BJ (cell line): Measurements from ENCODE around the gene PHKG2. TPM values are rescaled to one million over a fixed set of nuclear protein-coding genes. Genes with fewer than 3 reads are reported as not detected.

Source experiments
- CTCF ChIA-PET: fragments of 350-600 bp; formaldehyde crosslinking; extraction: SDS; loops from one replicate; lab custom pipeline; 2021; ENCODE audit warnings: antibody characterized with exemption, inconsistent platforms; lab: Yijun Ruan, JAX
- POLR2A ChIA-PET: fragments of 300-600 bp; sonication (Branson Sonifier 250); formaldehyde crosslinking; extraction: SDS; loops from one replicate; lab custom pipeline; 2021; ENCODE audit warnings: antibody characterized with exemption; lab: Charles Lee
- DNase-seq: peaks from one replicate; pipeline ENCODE4 v3.0.0-alpha.2; 2011; ENCODE audit warnings: low read depth
- H3K27me3 ChIP-seq: 2 replicates; pipeline ENCODE4 v1.6.0; 2011; ENCODE audit warnings: low read length; ENCODE audit not compliant: control insufficient read depth, insufficient read depth
- H3K36me3 ChIP-seq: 2 replicates; pipeline ENCODE4 v1.5.1; 2011; ENCODE audit warnings: low read length; ENCODE audit not compliant: control insufficient read depth, insufficient read depth
- H3K4me3 ChIP-seq: 2 replicates; pipeline ENCODE4 v1.5.1; 2011; ENCODE audit warnings: low read depth, mild to moderate bottlenecking, control low read depth, low read length
- polyA minus RNA-seq: library from RNA; depleted of rRNA, polyadenylated mRNA; stranded (reverse); fragments of >200 nt; gene quantifications from 2 replicates; pipeline ENCODE4 v1.2.3, GENCODE V29; 2011; rRNA and poly(A)+ RNA removed
- polyA plus RNA-seq: library from polyadenylated mRNA; depleted of rRNA; stranded (reverse); fragments of >200 nt; gene quantifications from 2 replicates; pipeline ENCODE4 v1.2.3, GENCODE V29; 2011; rRNA removed
- TF ChIP-seq, protein P1 (sequence below): IDR thresholded peaks from 2 replicates; pipeline ENCODE4 v1.5.1; 2011; ENCODE audit warnings: low read depth, mild to moderate bottlenecking, control low read depth, inconsistent platforms, low read length, moderate library complexity; ENCODE audit not compliant: insufficient read depth

The PHKG2 gene, protein sequence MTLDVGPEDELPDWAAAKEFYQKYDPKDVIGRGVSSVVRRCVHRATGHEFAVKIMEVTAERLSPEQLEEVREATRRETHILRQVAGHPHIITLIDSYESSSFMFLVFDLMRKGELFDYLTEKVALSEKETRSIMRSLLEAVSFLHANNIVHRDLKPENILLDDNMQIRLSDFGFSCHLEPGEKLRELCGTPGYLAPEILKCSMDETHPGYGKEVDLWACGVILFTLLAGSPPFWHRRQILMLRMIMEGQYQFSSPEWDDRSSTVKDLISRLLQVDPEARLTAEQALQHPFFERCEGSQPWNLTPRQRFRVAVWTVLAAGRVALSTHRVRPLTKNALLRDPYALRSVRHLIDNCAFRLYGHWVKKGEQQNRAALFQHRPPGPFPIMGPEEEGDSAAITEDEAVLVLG
- polyA plus RNA-seq (24.9 and 32.4 TPM in 2 replicates), polyA minus RNA-seq (12.2 and 20.6 TPM in 2 replicates)

DNA sequence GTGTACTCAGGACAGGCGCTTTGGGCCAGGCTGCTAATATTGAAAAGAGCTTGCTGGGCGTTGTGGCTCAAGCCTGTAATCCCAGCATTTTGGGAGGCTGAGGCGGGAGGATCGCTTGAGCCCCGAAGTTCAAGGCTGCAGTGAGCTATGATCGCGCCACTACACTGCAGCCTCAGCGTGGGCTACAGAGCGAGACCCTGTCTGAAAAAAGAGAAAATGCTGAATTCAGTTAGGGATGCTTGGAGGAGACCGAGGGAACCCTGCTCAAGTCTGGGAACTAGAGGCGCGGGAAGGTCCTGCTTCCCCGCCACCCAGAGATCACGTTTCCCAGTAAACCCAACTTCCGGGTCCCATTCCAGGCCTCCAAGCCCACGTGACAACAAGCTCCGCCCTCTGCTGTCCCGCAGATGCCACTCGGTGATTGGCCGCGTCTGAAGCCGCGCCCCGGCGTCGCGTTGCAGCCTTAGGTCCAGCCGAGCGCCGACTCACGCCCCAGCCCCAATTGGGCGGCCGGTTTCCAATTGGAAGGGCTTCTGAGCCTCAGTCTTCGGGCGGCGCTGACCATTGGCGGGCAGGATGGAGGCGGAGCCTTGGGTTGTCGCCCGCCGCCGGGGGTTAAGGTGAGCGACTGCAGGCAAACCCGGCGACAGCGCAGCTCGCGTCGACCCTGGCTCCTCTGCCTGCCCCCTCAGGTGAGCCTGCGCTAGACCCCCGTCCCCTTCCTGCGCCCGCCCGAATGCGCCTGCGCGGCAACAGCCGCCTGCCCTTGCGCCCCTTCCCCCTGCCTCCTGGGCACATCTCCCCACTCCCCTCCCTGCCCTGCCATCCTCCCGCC is at the start of gene PHKG2:
TSS of gene PHKG2 (plus strand) at position 627 of the 835 bp plus-strand sequence. CDS start 396 bp downstream, outside the sequence.
- TF ChIP-seq, protein P1, sequence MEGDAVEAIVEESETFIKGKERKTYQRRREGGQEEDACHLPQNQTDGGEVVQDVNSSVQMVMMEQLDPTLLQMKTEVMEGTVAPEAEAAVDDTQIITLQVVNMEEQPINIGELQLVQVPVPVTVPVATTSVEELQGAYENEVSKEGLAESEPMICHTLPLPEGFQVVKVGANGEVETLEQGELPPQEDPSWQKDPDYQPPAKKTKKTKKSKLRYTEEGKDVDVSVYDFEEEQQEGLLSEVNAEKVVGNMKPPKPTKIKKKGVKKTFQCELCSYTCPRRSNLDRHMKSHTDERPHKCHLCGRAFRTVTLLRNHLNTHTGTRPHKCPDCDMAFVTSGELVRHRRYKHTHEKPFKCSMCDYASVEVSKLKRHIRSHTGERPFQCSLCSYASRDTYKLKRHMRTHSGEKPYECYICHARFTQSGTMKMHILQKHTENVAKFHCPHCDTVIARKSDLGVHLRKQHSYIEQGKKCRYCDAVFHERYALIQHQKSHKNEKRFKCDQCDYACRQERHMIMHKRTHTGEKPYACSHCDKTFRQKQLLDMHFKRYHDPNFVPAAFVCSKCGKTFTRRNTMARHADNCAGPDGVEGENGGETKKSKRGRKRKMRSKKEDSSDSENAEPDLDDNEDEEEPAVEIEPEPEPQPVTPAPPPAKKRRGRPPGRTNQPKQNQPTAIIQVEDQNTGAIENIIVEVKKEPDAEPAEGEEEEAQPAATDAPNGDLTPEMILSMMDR = no peak
- ChIA-PET POLR2A (interaction anchor here (0.6 kb wide), 1 partner anchor 50 kb away, joined by 3 read pairs; no protein-coding TSS in a partner anchor), CTCF (interaction anchor here (1.3 to 1.8 kb wide), 2 partner anchors 12 to 119 kb away, joined by 3 read pairs; no protein-coding TSS in a partner anchor)
- no peaks in the 10 kb centered on the region for H3K27me3 ChIP-seq
- H3K4me3 ChIP-seq = peak within 1 kb of the TSS; percentile 99
- peaks cover 11% of the 10 kb centered on the region for H3K36me3 ChIP-seq
- peak; percentile 95 for DNase-seq

DNA sequence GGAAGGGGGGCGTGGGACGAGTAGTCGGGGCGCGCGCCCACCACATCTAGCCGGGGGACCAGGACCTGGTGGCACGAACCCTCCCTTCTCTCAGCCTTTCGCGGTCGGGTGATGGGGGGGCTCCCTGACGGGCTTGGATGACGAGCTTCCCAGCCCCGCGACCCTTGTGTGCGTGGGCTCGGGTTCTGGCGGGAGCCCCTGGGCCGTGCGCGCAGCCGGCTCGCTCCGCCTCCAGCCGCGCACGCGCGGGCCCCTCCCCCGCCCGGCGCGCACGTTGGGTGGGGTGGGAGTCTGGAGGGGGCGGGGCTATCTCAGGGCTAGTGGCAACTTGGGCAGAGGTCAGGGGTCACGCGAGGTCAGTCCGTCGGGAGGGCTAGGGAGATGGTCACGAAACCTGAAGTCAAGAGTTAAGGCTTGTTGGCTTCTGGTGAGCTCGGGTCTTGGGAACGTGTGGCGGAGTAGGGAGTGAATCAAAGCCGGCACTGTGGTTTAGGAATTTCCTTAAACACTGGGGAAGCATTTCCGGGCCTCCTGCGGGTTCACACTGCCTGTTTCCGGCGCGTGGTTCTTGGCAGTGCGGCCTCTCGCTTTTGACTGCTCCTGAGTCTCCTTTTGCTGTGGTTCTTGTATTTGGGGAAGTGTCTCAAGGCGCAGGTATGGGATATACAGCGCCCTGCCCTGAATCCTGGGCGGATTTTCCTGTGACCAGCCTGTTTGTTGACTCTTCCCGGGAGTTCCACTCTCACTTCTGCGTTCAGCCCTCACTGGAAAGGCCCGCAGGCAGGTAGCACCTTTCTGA is 49.2 kb upstream of the PHKG2 start, which contains the start of gene SRCAP:
TSS of gene SRCAP (plus strand) at position 356 of the 799 bp plus-strand sequence. CDS start 1,654 bp downstream, outside the sequence.
- Histone ChIP-seq H3K36me3 (peaks cover 15% of the 10 kb centered on the region), H3K4me3 (peak within 1 kb of the TSS; percentile 91), H3K27me3 (no peaks in the 10 kb centered on the region)
- ChIA-PET CTCF (interaction anchor here (0.7 kb wide), 1 partner anchor 47 kb away, joined by 3 read pairs; no protein-coding TSS in a partner anchor), POLR2A (interaction anchor here (0.6 kb wide), 1 partner anchor 9 kb away, joined by 3 read pairs; no protein-coding TSS in a partner anchor)
- TF ChIP-seq, protein P1 = no peak
- no peak for DNase-seq

DNA sequence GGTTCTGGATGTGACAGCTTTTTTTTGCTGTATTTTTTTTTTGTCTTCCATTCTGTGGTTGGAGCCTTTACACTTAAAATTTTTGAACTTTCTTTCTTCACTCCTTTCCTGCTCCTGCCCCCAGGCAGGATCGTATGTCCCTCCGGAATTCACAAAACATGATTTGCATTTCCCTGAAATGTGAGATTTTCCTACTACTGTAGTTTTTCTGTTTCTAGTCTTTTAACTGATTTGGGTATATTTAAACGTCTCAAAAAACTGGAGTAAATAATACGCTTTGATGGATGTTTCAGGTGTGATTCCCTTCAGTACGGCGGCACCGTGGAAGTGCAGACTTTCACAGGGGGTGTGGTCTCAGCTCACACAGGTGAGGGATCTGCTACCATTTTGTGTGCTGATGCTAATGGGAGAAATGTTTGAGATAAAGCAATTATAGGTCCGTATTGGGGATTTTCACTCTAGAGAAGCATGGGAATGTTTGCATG is 48.6 kb upstream of the PHKG2 start:
- no peak for DNase-seq
- TF ChIP-seq, protein P1 = no peak
- H3K36me3 ChIP-seq = peaks cover 21% of the 10 kb centered on the region
- peak overlapping the region; percentile 91 for H3K4me3 ChIP-seq
- POLR2A ChIA-PET = interaction anchor here (0.6 kb wide), 1 partner anchor 9 kb away, joined by 3 read pairs; no protein-coding TSS in a partner anchor
- CTCF ChIA-PET = interaction anchor here (0.7 kb wide), 1 partner anchor 47 kb away, joined by 3 read pairs; no protein-coding TSS in a partner anchor
- no peaks in the 10 kb centered on the region for H3K27me3 ChIP-seq

DNA sequence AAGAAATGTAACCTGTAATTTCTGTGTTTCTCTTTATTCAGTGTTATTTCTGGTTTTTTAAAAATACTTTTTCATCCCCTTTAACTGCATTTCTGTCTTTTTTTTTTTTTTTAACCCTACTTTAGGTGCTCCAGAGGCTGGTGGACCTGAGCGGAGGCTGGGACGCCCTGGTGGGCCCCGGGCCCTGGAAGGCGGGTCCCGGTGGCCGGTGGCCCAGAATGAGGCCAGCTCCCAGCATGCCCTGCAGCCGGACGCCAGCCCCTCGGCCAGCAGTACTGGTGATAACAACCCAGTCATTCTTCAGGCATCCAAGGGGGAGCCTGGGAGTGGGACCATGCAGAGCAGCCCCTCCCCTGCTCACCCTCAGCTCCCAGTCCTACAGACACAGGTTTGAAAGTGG is 47.7 kb upstream of the PHKG2 start:
- H3K36me3 ChIP-seq = peaks cover 27% of the 10 kb centered on the region
- H3K4me3 ChIP-seq = no peak overlapping the region
- no peaks in the 10 kb centered on the region for H3K27me3 ChIP-seq
- POLR2A ChIA-PET = no interaction called here
- CTCF ChIA-PET = no interaction called here
- DNase-seq = no peak
- TF ChIP-seq, protein P1 = no peak
